Ecto neural progenitor cell (in vitro differentiated cells): ENCODE results near the gene PHACTR3.

Experiments used
- DNase-seq: peaks from one replicate; pipeline ENCODE4 v3.0.0-alpha.2; 2018; ENCODE audit warnings: low spot score

PHACTR3 gene

GRCh38 chr20:59751075-59751711 lies 146.9 kb downstream of the PHACTR3 start:
- peak; percentile 90 for DNase-seq

GRCh38 chr20:59752101-59752586 lies 147.8 kb downstream of the PHACTR3 start:
- no peak for DNase-seq

GRCh38 chr20:59752704-59753460 lies 148.5 kb downstream of the PHACTR3 start:
- no peak for DNase-seq

GRCh38 chr20:59753836-59754235 lies 149.5 kb downstream of the PHACTR3 start:
- no peak for DNase-seq

- DNase-seq = no peak
These were observed 150.2 kb downstream of the PHACTR3 start for GRCh38 chr20:59754551-59754950.

- no peak for DNase-seq
These were observed 151.9 kb downstream of the PHACTR3 start for GRCh38 chr20:59756241-59756640.

- no peak for DNase-seq
These were observed 159.7 kb downstream of the PHACTR3 start for GRCh38 chr20:59764037-59764436.

GRCh38 chr20:59765599-59766177 lies 161.3 kb downstream of the PHACTR3 start:
- no peak for DNase-seq

- DNase-seq = no peak
These were observed 163.3 kb downstream of the PHACTR3 start for GRCh38 chr20:59767656-59768055.

- DNase-seq = no peak
These were observed 165.9 kb downstream of the PHACTR3 start for GRCh38 chr20:59770270-59770669.

- DNase-seq = no peak
These were observed 166.5 kb downstream of the PHACTR3 start for GRCh38 chr20:59770851-59771250.

GRCh38 chr20:59771506-59772372 lies 167.4 kb downstream of the PHACTR3 start:
- no peak for DNase-seq

- DNase-seq = no peak
These were observed 168.0 kb downstream of the PHACTR3 start for GRCh38 chr20:59772373-59772705.

GRCh38 chr20:59772931-59773913 lies 168.9 kb downstream of the PHACTR3 start:
- peak; percentile 36 for DNase-seq

- peak; percentile 24 for DNase-seq
These were observed 169.9 kb downstream of the PHACTR3 start for GRCh38 chr20:59774204-59774641.

GRCh38 chr20:59774921-59775686 lies 170.8 kb downstream of the PHACTR3 start:
- peak; percentile 29 for DNase-seq

GRCh38 chr20:59775687-59776055 lies 171.3 kb downstream of the PHACTR3 start:
- no peak for DNase-seq

GRCh38 chr20:59776059-59776603 lies 171.8 kb downstream of the PHACTR3 start:
- DNase-seq = no peak

GRCh38 chr20:59776626-59777330 lies 172.4 kb downstream of the PHACTR3 start:
- DNase-seq = peak; percentile 30
